ENCODE measurements around the gene SUMO1. TPM values are rescaled to one million over a fixed set of nuclear protein-coding genes. Genes with fewer than 3 reads are reported as not detected.

Gene SUMO1
- total RNA-seq, 1 experiment from 2014 or later = 137 TPM

DNA sequence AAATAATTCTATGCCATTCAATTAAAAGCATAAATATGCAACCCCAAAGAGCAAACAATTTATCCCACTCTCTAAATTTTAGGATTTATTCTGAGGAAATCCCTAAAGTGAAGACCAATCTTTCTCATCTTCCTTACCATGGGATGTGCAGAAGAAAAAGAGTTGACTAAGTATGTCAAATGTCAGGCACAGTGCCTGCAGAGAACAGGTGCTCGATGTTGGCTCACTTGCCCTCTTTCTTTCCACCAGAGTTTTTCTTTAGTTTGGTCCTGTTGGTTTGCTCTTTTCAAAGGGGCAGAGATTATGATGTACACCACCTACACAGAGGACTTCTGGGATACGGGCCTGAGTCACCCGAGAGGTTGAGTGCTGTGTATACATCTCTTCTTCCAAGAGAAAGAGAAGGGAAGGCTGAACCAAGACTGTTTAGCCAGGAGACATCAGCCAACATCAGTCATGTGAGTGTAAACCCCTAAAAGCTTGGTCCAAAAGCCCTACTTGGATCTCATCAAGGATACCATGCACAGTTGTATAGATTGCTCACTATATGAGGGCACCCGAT, 51.7 kb downstream of the SUMO1 start:
- intact Hi-C loops (cut with micrococcal nuclease; ENCODE audit: unreplicated experiment) = no loop called here
- TF ChIP-seq, protein P1, sequence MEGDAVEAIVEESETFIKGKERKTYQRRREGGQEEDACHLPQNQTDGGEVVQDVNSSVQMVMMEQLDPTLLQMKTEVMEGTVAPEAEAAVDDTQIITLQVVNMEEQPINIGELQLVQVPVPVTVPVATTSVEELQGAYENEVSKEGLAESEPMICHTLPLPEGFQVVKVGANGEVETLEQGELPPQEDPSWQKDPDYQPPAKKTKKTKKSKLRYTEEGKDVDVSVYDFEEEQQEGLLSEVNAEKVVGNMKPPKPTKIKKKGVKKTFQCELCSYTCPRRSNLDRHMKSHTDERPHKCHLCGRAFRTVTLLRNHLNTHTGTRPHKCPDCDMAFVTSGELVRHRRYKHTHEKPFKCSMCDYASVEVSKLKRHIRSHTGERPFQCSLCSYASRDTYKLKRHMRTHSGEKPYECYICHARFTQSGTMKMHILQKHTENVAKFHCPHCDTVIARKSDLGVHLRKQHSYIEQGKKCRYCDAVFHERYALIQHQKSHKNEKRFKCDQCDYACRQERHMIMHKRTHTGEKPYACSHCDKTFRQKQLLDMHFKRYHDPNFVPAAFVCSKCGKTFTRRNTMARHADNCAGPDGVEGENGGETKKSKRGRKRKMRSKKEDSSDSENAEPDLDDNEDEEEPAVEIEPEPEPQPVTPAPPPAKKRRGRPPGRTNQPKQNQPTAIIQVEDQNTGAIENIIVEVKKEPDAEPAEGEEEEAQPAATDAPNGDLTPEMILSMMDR (IDR thresholded peaks at IDR 0.05; ENCODE audit: insufficient read depth in 1 of 2, low read depth in 1 of 2, low read length in 1 of 2, severe bottlenecking in 1 of 2, unreplicated experiment in 1 of 2) = no peak
- ChIA-PET POLR2A (no interaction called here), CTCF (no interaction called here)
- Mint-ChIP-seq H3K27me3 (ENCODE audit: insufficient read depth, unreplicated experiment) (no peaks in the 10 kb centered on the region), H3K9me3 (ENCODE audit: unreplicated experiment) (no peaks in the 10 kb centered on the region), H3K4me3 (ENCODE audit: unreplicated experiment) (no peak overlapping the region), H3K4me1 (ENCODE audit: low read depth, unreplicated experiment) (peaks cover 5% of the 10 kb centered on the region), H3K36me3 (ENCODE audit: insufficient read depth, unreplicated experiment) (no peaks in the 10 kb centered on the region), H3K27ac (ENCODE audit: unreplicated experiment) (no peak overlapping the region)
- H3K4me1 ChIP-seq = 0 out of 2 replicates have a peak, but pooled peaks cover 4% of the 10 kb centered on the region
- BruUV-seq (replicated peaks) = no TSS peak
- DNase-seq = no peak
- no peaks in the 10 kb centered on the region for H3K9me3 ChIP-seq
- H3K27me3 ChIP-seq (replicated peaks; ENCODE audit: control insufficient read depth, insufficient read depth, low read length) = no peaks in the 10 kb centered on the region
- no peak overlapping the region for H3K4me3 ChIP-seq (ENCODE audit: low read depth, low read length)
- H3K36me3 ChIP-seq (ENCODE audit: control insufficient read depth, insufficient read depth, low read length) = no peaks in the 10 kb centered on the region

DNA sequence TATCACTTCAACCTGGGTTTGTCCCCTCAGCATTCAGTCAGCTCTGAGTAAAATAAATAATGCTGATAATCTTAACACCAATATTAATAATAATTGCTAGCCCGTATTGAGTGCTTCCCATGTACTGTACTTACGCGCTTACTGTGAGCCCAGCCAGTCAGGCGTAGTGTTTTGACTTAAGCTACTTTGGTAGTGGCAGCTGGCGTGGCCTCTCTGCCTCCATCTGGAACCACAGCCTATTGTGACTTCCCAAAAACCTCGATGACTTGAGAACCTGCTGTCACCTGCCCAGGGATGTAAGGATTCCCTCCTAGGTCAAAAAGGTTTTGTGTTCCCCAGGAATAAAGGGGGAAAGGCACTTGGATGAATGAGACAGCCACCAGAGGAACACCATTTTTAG, 53.2 kb downstream of the SUMO1 start:
- H3K36me3 Mint-ChIP-seq (ENCODE audit: insufficient read depth, unreplicated experiment) = no peaks in the 10 kb centered on the region
- no peak overlapping the region for H3K27ac Mint-ChIP-seq (ENCODE audit: unreplicated experiment)
- H3K4me1 ChIP-seq = 0 out of 2 replicates have a peak, but pooled peaks cover 4% of the 10 kb centered on the region
- no peak overlapping the region for H3K4me3 ChIP-seq (ENCODE audit: low read depth, low read length)
- no peak overlapping the region for H3K4me3 Mint-ChIP-seq (ENCODE audit: unreplicated experiment)
- no peaks in the 10 kb centered on the region for H3K27me3 Mint-ChIP-seq (ENCODE audit: insufficient read depth, unreplicated experiment)
- no peaks in the 10 kb centered on the region for H3K9me3 ChIP-seq
- H3K36me3 ChIP-seq (ENCODE audit: control insufficient read depth, insufficient read depth, low read length) = no peaks in the 10 kb centered on the region
- no peaks in the 10 kb centered on the region for H3K9me3 Mint-ChIP-seq (ENCODE audit: unreplicated experiment)
- H3K4me1 Mint-ChIP-seq (ENCODE audit: low read depth, unreplicated experiment) = peaks cover 5% of the 10 kb centered on the region
- no peak for DNase-seq
- H3K27me3 ChIP-seq (replicated peaks; ENCODE audit: control insufficient read depth, insufficient read depth, low read length) = no peaks in the 10 kb centered on the region
- no TSS peak for BruUV-seq (replicated peaks)
- TF ChIP-seq, protein P1 (IDR thresholded peaks at IDR 0.05; ENCODE audit: insufficient read depth in 1 of 2, low read depth in 1 of 2, low read length in 1 of 2, severe bottlenecking in 1 of 2, unreplicated experiment in 1 of 2) = no peak
- ChIA-PET POLR2A (no interaction called here), CTCF (no interaction called here)
- intact Hi-C loops (cut with micrococcal nuclease; ENCODE audit: unreplicated experiment) = no loop called here

DNA sequence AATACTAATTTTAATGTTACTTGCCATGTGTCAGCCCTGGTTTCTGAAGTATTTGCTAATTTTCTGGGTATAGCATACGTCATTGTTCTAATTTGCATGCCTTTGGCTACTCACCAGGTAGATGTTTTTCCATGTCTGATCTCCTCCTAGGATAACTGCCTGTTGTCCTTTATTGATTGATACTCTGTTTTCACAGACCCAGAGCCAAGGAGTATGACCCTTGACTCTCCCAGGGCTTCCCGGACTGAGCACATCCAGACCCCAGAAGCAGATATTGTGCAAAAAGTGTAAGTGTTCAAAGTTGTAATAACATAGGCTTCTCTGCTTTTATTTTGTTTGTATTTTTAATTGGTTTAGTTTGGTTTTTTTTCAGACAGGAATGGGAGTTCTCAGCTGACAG, 53.8 kb downstream of the SUMO1 start:
- Histone ChIP-seq H3K9me3 (no peaks in the 10 kb centered on the region), H3K36me3 (ENCODE audit: control insufficient read depth, insufficient read depth, low read length) (no peaks in the 10 kb centered on the region), H3K27me3 (replicated peaks; ENCODE audit: control insufficient read depth, insufficient read depth, low read length) (no peaks in the 10 kb centered on the region), H3K4me3 (ENCODE audit: low read depth, low read length) (no peak overlapping the region), H3K4me1 (0 out of 2 replicates have a peak, but pooled peaks cover 4% of the 10 kb centered on the region)
- intact Hi-C loops (cut with micrococcal nuclease; ENCODE audit: unreplicated experiment) = no loop called here
- TF ChIP-seq, protein P1 (IDR thresholded peaks at IDR 0.05; ENCODE audit: insufficient read depth in 1 of 2, low read depth in 1 of 2, low read length in 1 of 2, severe bottlenecking in 1 of 2, unreplicated experiment in 1 of 2) = no peak
- ChIA-PET POLR2A (no interaction called here), CTCF (no interaction called here)
- no peaks in the 10 kb centered on the region for H3K36me3 Mint-ChIP-seq (ENCODE audit: insufficient read depth, unreplicated experiment)
- H3K9me3 Mint-ChIP-seq (ENCODE audit: unreplicated experiment) = no peaks in the 10 kb centered on the region
- H3K27ac Mint-ChIP-seq (ENCODE audit: unreplicated experiment) = no peak overlapping the region
- DNase-seq = no peak
- BruUV-seq (replicated peaks) = no TSS peak
- H3K4me1 Mint-ChIP-seq (ENCODE audit: low read depth, unreplicated experiment) = peaks cover 5% of the 10 kb centered on the region
- H3K4me3 Mint-ChIP-seq (ENCODE audit: unreplicated experiment) = no peak overlapping the region
- no peaks in the 10 kb centered on the region for H3K27me3 Mint-ChIP-seq (ENCODE audit: insufficient read depth, unreplicated experiment)

Measured in Caco-2 (cell line).